ENCODE data around the gene UPK1A.

The UPK1A gene

GRCh38 chr19:35666251-35666913 is at the start of gene UPK1A:
Gene UPK1A (plus strand): TSS chr19:35666517. CDS start chr19:35666813, 296 bp downstream.
- no peak for DNase-seq

GRCh38 chr19:35618857-35619256 is 47.5 kb upstream of the UPK1A start:
- no peak for DNase-seq

- DNase-seq = no peak
Observed at GRCh38 chr19:35619290-35619923, 46.9 kb upstream of the UPK1A start.

GRCh38 chr19:35620001-35620400 is 46.3 kb upstream of the UPK1A start:
- no peak for DNase-seq

GRCh38 chr19:35621708-35622107 is 44.6 kb upstream of the UPK1A start:
- no peak for DNase-seq

GRCh38 chr19:35622750-35623149 is 43.6 kb upstream of the UPK1A start:
- DNase-seq = no peak

GRCh38 chr19:35623327-35624010 is 42.8 kb upstream of the UPK1A start:
- no peak for DNase-seq

- no peak for DNase-seq
Observed at GRCh38 chr19:35628264-35628564, 38.1 kb upstream of the UPK1A start.

- DNase-seq = peak; percentile 96
Observed at GRCh38 chr19:35628565-35629331, 37.6 kb upstream of the UPK1A start, which contains the start of gene RBM42. Gene RBM42 (plus strand): TSS chr19:35629036. CDS start chr19:35629154, 118 bp downstream.

- DNase-seq = no peak
Observed at GRCh38 chr19:35629332-35629633, 37.0 kb upstream of the UPK1A start.

- DNase-seq = no peak
Observed at GRCh38 chr19:35633727-35634440, 32.4 kb upstream of the UPK1A start.

- no peak for DNase-seq
Observed at GRCh38 chr19:35636651-35637050, 29.7 kb upstream of the UPK1A start.

- no peak for DNase-seq
Observed at GRCh38 chr19:35637165-35637564, 29.2 kb upstream of the UPK1A start.

GRCh38 chr19:35639321-35639639 is 27.0 kb upstream of the UPK1A start:
- DNase-seq = no peak

- no peak for DNase-seq
Observed at GRCh38 chr19:35639863-35640262, 26.5 kb upstream of the UPK1A start.

GRCh38 chr19:35641515-35642151 is 24.7 kb upstream of the UPK1A start, which contains the start of gene ETV2:
Gene ETV2 (plus strand): TSS chr19:35641745. CDS start chr19:35642461, 716 bp downstream.
- no peak for DNase-seq

- DNase-seq = no peak
Observed at GRCh38 chr19:35642312-35642711, 24.0 kb upstream of the UPK1A start.

GRCh38 chr19:35642798-35643254 is 23.5 kb upstream of the UPK1A start:
- DNase-seq = no peak

- peak; percentile 74 for DNase-seq
Observed at GRCh38 chr19:35643255-35644205, 22.8 kb upstream of the UPK1A start.

- DNase-seq = peak; percentile 94
Observed at GRCh38 chr19:35644206-35644986, 21.9 kb upstream of the UPK1A start.
